Caco-2 (cell line): Measurements from ENCODE around the gene BTBD8. TPM values are rescaled to one million over a fixed set of nuclear protein-coding genes. Genes with fewer than 3 reads are reported as not detected.

Source experiments
- BruUV-seq: library from RNA; stranded (reverse); fragments of 400-500 nt; replicated peaks from 2 replicates; lab custom pipeline; 2021; lab: Mats Ljungman, UMichigan
- CTCF ChIA-PET: fragments of 300-600 bp; sonication (Branson Sonifier 250); formaldehyde crosslinking; loops from one replicate; lab custom pipeline; 2022; ENCODE audit warnings: antibody characterized with exemption; lab: Charles Lee
- POLR2A ChIA-PET: fragments of 300-600 bp; sonication (Branson Sonifier 250); formaldehyde crosslinking; loops from one replicate; lab custom pipeline; 2022; ENCODE audit warnings: antibody characterized with exemption; lab: Charles Lee
- DNase-seq, 2 experiments: peaks; one replicate each; pipeline versions ENCODE4 v3.0.0 to v3.0.0-alpha.2; 2020 to 2022
- H3K27me3 ChIP-seq: replicated peaks from 2 replicates; pipeline ENCODE4 v1.6.0; 2011; ENCODE audit warnings: low read length; ENCODE audit not compliant: control insufficient read depth, insufficient read depth
- H3K36me3 ChIP-seq: 2 replicates; pipeline ENCODE4 v1.5.1; 2011; ENCODE audit warnings: low read length; ENCODE audit not compliant: control insufficient read depth, insufficient read depth
- H3K4me1 ChIP-seq: fragments of 250-450 bp; sonication (Bioruptor Pico); 2 replicates; pipeline ENCODE4 v1.5.1; 2020; ENCODE audit warnings: mild to moderate bottlenecking
- H3K4me3 ChIP-seq: 2 replicates; pipeline ENCODE4 v1.5.1; 2011; ENCODE audit warnings: low read depth, mild to moderate bottlenecking, control low read depth, low read length
- H3K9me3 ChIP-seq: fragments of 250-450 bp; sonication (Bioruptor Pico); 2 replicates; pipeline ENCODE4 v1.5.1; 2020; ENCODE audit warnings: mild to moderate bottlenecking, moderate library complexity
- H3K27ac Mint-ChIP-seq: one replicate; pipeline ENCODE4 v1.8.0; 2022; ENCODE audit warnings: mixed read lengths; ENCODE audit not compliant: unreplicated experiment
- H3K27me3 Mint-ChIP-seq: one replicate; pipeline ENCODE4 v1.8.0; 2022; ENCODE audit warnings: mixed read lengths; ENCODE audit not compliant: insufficient read depth, unreplicated experiment
- H3K36me3 Mint-ChIP-seq: one replicate; pipeline ENCODE4 v1.8.0; 2022; ENCODE audit warnings: mild to moderate bottlenecking, mixed read lengths; ENCODE audit not compliant: insufficient read depth, unreplicated experiment
- H3K4me1 Mint-ChIP-seq: one replicate; pipeline ENCODE4 v1.8.0; 2022; ENCODE audit warnings: low read depth, mixed read lengths; ENCODE audit not compliant: unreplicated experiment
- H3K4me3 Mint-ChIP-seq: one replicate; pipeline ENCODE4 v1.8.0; 2022; ENCODE audit warnings: mild to moderate bottlenecking, moderate library complexity, mixed read lengths; ENCODE audit not compliant: unreplicated experiment
- H3K9me3 Mint-ChIP-seq: one replicate; pipeline ENCODE4 v1.8.0; 2022; ENCODE audit warnings: mixed read lengths; ENCODE audit not compliant: unreplicated experiment
- intact Hi-C: fragments of 100-400 bp; cut with micrococcal nuclease; formaldehyde crosslinking; loops from one replicate; pipeline ENCODE4 v1.10.0; 2022; ENCODE audit not compliant: unreplicated experiment
- total RNA-seq: library from RNA; stranded (reverse); gene quantifications from 2 replicates; pipeline ENCODE4 v1.2.3, GENCODE V29; 2022
- TF ChIP-seq, protein P1 (sequence below), 2 experiments: fragments of 200-600 bp in 1 of 2; IDR thresholded peaks; 1 replicate in 1 of 2; 2 replicates in 1 of 2; pipeline versions ENCODE4 v1.5.1 to v1.8.0; 2011 to 2022; ENCODE audit warnings: antibody characterized with exemption in 1 of 2, control low read depth in 1 of 2, inconsistent platforms in 1 of 2, low read depth in 1 of 2, low read length in 1 of 2, mild to moderate bottlenecking in 1 of 2, moderate library complexity in 1 of 2; ENCODE audit not compliant: insufficient read depth in 1 of 2, severe bottlenecking in 1 of 2, unreplicated experiment in 1 of 2

BTBD8 gene
- total RNA-seq, 1 experiment from 2014 or later = 1.1 TPM

DNA sequence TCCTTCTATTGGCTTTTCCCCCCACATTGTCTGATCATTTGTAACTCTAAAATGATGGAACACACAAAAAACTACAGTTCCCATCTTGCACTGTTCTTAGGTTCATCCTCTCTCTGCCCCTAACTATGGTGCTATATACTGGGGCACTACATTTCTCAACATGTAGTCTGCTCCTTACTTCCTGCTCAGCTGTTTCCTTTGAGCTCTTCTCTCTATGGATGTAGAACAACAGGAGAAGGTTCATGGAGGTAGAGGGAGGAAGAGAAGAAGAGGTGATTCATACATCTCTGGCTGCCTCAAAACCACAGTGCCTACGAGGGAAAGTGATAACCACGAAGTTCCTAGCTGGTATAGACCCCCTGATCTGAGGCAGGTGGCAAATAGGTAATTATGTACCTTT, 130.6 kb downstream of the BTBD8 start:
- ChIA-PET CTCF (no interaction called here), POLR2A (interaction anchor here (0.6 kb wide), 1 partner anchor 130 kb away, joined by 4 read pairs; no protein-coding TSS in a partner anchor)
- no peak overlapping the region for H3K4me3 Mint-ChIP-seq
- TF ChIP-seq, protein P1, sequence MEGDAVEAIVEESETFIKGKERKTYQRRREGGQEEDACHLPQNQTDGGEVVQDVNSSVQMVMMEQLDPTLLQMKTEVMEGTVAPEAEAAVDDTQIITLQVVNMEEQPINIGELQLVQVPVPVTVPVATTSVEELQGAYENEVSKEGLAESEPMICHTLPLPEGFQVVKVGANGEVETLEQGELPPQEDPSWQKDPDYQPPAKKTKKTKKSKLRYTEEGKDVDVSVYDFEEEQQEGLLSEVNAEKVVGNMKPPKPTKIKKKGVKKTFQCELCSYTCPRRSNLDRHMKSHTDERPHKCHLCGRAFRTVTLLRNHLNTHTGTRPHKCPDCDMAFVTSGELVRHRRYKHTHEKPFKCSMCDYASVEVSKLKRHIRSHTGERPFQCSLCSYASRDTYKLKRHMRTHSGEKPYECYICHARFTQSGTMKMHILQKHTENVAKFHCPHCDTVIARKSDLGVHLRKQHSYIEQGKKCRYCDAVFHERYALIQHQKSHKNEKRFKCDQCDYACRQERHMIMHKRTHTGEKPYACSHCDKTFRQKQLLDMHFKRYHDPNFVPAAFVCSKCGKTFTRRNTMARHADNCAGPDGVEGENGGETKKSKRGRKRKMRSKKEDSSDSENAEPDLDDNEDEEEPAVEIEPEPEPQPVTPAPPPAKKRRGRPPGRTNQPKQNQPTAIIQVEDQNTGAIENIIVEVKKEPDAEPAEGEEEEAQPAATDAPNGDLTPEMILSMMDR (IDR thresholded peaks at IDR 0.05; ENCODE audit: insufficient read depth in 1 of 2, low read depth in 1 of 2, low read length in 1 of 2, severe bottlenecking in 1 of 2, unreplicated experiment in 1 of 2) = no peak
- no peaks in the 10 kb centered on the region for H3K4me1 Mint-ChIP-seq
- H3K4me3 ChIP-seq = no peak overlapping the region
- H3K9me3 Mint-ChIP-seq = no peaks in the 10 kb centered on the region
- H3K9me3 ChIP-seq = no peaks in the 10 kb centered on the region
- no peaks in the 10 kb centered on the region for H3K36me3 ChIP-seq
- H3K36me3 Mint-ChIP-seq = no peaks in the 10 kb centered on the region
- H3K27me3 Mint-ChIP-seq = peaks cover 9% of the 10 kb centered on the region
- intact Hi-C loops = no loop called here
- H3K27ac Mint-ChIP-seq = no peak overlapping the region
- no peaks in the 10 kb centered on the region for H3K4me1 ChIP-seq
- no peaks in the 10 kb centered on the region for H3K27me3 ChIP-seq
- BruUV-seq = no TSS peak
- DNase-seq = no peak

DNA sequence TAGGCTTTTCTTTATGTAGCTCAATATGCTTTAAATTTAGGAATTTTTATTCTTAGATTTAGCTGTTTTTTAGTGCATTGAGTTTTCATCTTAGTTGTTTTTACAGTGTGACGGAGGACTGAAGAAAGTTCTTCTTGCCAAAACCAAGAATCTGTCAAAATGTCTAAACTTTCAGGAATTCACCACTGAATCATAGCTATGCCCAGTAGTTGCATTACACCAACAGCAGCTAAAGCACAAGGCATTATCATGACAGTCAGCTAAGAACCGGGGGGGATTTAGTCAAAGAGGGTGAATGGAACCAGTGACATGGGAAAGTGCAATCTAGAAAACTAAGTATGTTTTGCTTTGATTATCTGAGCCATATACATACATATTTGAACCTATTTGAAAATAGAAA, 131.0 kb downstream of the BTBD8 start:
- DNase-seq = no peak
- H3K9me3 Mint-ChIP-seq = no peaks in the 10 kb centered on the region
- H3K4me1 Mint-ChIP-seq = no peaks in the 10 kb centered on the region
- H3K27ac Mint-ChIP-seq = no peak overlapping the region
- peaks cover 9% of the 10 kb centered on the region for H3K27me3 Mint-ChIP-seq
- Histone ChIP-seq H3K36me3 (no peaks in the 10 kb centered on the region), H3K4me3 (no peak overlapping the region), H3K27me3 (no peaks in the 10 kb centered on the region), H3K9me3 (no peaks in the 10 kb centered on the region), H3K4me1 (no peaks in the 10 kb centered on the region)
- TF ChIP-seq, protein P1 (IDR thresholded peaks at IDR 0.05; ENCODE audit: insufficient read depth in 1 of 2, low read depth in 1 of 2, low read length in 1 of 2, severe bottlenecking in 1 of 2, unreplicated experiment in 1 of 2) = no peak
- H3K4me3 Mint-ChIP-seq = no peak overlapping the region
- POLR2A ChIA-PET = interaction anchor here (0.6 kb wide), 1 partner anchor 130 kb away, joined by 4 read pairs; no protein-coding TSS in a partner anchor
- CTCF ChIA-PET = no interaction called here
- no peaks in the 10 kb centered on the region for H3K36me3 Mint-ChIP-seq
- no TSS peak for BruUV-seq
- intact Hi-C loops = no loop called here

DNA sequence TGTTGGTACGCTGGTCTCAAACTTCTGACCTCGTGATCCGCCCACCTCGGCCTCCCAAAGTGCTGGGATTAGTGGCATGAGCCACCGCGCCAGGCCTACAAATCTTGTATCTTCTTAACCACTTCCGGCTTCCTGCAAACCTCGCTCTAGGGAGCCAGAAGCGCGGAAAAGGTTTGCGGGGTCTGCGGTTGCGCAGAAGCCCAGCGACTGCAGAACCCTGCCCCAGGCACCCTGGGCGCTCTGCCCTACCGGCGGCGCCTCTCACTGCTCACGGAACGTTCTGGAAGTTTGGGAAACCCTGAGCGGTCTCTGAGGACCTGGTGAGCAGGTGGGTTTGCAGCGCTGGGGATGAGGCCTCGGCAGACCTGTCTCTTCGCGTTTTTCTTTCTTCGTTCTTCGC, 137.6 kb downstream of the BTBD8 start, which contains the start of gene C1orf146:
C1orf146 (plus strand) TSS at position 195 of the 400 bp plus-strand sequence. CDS start 13,506 bp downstream, outside the sequence.
- Histone ChIP-seq H3K4me1 (no peaks in the 10 kb centered on the region), H3K36me3 (no peaks in the 10 kb centered on the region), H3K27me3 (no peaks in the 10 kb centered on the region), H3K4me3 (no peak within 1 kb of the TSS), H3K9me3 (no peaks in the 10 kb centered on the region)
- TF ChIP-seq, protein P1 (IDR thresholded peaks at IDR 0.05; ENCODE audit: insufficient read depth in 1 of 2, low read depth in 1 of 2, low read length in 1 of 2, severe bottlenecking in 1 of 2, unreplicated experiment in 1 of 2) = no peak
- Mint-ChIP-seq H3K4me1 (no peaks in the 10 kb centered on the region), H3K4me3 (no peak within 1 kb of the TSS), H3K27me3 (no peaks in the 10 kb centered on the region), H3K27ac (no peak within 1 kb of the TSS), H3K9me3 (no peaks in the 10 kb centered on the region), H3K36me3 (no peaks in the 10 kb centered on the region)
- POLR2A ChIA-PET = no interaction called here
- CTCF ChIA-PET = no interaction called here
- DNase-seq = no peak
- intact Hi-C loops = no loop called here
- no TSS peak for BruUV-seq
